GM13977 (cell line): ENCODE results near the gene FZD10.

Experiments used
- DNase-seq: peaks from one replicate; pipeline ENCODE4 v3.0.0; 2012; ENCODE audit warnings: low spot score
- in situ Hi-C: fragments of 300-500 bp; cut with MboI; formaldehyde crosslinking; loops from one replicate; pipeline ENCODE4 v1.12.0; 2022; ENCODE audit warnings: low sequenced_read_pairs, low pct_unique_long_range_greater_than_20kb, mixed read lengths, inconsistent platforms; ENCODE audit not compliant: unreplicated experiment
- TF ChIP-seq, protein P1 (sequence below): IDR thresholded peaks from 2 replicates; pipeline ENCODE4 v1.5.1; 2012; ENCODE audit warnings: mild to moderate bottlenecking, control low read depth; ENCODE audit not compliant: insufficient read depth; ENCODE audit errors: extremely low read depth, missing control alignments

FZD10 gene

DNA sequence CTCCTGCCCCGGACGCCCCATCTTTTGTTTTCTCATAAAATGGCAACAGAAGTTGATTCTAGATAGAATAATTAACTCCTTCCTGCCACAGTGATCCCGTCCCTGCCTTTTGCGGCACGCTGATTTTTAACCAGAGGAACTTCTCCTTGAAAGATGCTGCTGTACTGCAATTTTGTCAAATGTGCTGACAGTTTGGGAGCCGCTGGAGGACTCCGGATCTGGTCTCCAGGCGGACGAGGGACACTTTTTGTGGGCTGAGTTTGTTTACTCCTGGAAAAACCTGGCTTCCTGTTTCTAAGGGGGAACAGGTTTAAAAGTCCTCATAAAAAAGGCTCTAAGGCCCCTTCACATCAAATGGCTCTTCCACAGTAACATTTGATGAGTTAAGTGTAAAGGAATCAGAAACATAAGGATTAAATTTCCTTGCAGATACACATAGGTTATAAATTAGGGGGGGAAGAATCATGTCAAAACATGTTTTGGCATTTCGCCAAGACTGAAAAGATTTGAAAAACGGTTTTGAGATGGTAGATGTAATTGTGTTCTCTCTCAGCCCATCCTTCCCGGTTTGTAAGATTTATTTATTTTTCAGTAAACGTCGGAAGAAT lies 15.5 kb downstream of the FZD10 start:
- TF ChIP-seq, protein P1, sequence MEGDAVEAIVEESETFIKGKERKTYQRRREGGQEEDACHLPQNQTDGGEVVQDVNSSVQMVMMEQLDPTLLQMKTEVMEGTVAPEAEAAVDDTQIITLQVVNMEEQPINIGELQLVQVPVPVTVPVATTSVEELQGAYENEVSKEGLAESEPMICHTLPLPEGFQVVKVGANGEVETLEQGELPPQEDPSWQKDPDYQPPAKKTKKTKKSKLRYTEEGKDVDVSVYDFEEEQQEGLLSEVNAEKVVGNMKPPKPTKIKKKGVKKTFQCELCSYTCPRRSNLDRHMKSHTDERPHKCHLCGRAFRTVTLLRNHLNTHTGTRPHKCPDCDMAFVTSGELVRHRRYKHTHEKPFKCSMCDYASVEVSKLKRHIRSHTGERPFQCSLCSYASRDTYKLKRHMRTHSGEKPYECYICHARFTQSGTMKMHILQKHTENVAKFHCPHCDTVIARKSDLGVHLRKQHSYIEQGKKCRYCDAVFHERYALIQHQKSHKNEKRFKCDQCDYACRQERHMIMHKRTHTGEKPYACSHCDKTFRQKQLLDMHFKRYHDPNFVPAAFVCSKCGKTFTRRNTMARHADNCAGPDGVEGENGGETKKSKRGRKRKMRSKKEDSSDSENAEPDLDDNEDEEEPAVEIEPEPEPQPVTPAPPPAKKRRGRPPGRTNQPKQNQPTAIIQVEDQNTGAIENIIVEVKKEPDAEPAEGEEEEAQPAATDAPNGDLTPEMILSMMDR, result no peak
- in situ Hi-C loops, result no loop called here
- no peak for DNase-seq

DNA sequence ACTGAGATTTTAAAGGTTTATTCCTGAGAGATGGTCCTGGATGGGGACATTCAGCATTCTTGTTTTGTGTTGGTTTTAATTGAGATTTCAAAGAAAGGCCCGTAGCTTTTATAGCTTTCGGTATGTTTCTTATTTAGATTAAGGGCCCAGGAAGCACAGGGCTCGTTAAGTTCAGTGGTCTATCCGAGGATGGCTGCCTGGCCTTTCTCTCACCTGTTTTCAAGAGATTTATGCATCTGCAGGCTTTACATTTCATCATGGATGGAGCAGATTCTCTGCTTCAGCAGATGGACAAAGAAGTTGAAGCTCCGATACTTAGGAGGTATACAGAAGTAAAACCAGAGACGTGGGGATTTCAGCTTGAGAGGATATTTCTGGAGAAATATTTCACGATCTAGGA lies 16.0 kb downstream of the FZD10 start:
- in situ Hi-C loops, result no loop called here
- DNase-seq, result no peak
- TF ChIP-seq, protein P1, result no peak

DNA sequence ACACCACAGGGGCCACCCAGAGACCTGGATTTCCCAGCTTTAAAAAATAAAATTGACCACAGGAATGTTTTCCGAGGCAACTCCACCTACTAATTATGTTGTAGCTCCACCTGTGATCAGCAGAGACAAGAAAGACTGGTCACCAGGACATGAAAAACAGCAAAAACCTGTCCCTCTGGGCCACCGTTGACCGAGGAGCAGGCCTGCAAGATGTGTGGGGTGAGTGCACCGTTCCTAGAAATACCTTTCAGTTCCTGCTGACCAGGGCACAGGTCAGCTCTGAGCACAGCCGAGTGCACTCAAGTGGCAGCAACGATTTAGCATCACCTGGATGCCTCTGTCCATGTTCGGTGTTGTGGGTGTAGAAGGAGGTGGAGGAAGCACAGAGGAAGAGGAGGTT lies 16.9 kb downstream of the FZD10 start:
- TF ChIP-seq, protein P1, result no peak
- in situ Hi-C loops, result no loop called here

DNA sequence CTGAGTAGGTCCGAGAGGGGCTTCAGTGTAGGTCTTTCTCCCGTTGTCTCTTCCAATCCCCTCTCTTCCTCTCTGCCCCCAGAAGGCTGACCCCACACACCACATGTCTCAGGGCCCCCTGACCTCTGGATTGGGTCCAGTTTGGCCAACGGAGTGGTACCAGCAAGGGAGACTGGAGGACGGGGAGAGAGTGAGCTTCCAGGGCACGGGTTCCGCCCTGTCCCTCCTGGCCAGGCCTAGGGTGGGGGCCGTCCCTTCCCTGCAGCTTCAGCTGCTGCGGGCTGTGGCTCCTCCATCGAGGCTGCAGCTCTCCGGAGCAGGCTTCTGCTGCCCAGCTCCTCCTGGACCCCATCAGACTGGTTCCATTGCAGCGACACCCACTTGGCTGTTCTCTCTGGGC lies 17.4 kb downstream of the FZD10 start:
- no peak for DNase-seq
- TF ChIP-seq, protein P1, result no peak
- in situ Hi-C loops, result no loop called here

More for the DNA sequence above, 16.9 kb downstream of the FZD10 start:
- no peak for DNase-seq

DNA sequence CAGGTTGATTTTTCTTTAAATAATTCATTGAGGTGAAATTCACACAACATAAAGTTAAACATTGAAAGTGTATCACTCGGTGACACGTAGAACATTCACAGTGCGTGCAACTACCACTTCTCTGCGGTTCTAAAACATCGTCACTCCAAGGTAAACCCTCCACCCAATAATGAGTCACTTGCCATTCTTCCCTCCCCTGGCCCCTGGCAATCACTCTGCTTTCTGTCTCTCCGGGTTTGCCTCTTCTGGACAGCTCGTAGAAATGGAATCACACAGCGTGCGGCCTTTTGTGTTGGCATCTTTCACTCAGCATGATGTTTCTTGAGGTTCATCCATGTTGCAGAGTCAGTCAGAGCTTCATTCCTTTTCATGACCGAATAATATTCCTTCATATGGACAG lies 18.9 kb downstream of the FZD10 start:
- in situ Hi-C loops, result no loop called here
- no peak for DNase-seq
- TF ChIP-seq, protein P1, result no peak

DNA sequence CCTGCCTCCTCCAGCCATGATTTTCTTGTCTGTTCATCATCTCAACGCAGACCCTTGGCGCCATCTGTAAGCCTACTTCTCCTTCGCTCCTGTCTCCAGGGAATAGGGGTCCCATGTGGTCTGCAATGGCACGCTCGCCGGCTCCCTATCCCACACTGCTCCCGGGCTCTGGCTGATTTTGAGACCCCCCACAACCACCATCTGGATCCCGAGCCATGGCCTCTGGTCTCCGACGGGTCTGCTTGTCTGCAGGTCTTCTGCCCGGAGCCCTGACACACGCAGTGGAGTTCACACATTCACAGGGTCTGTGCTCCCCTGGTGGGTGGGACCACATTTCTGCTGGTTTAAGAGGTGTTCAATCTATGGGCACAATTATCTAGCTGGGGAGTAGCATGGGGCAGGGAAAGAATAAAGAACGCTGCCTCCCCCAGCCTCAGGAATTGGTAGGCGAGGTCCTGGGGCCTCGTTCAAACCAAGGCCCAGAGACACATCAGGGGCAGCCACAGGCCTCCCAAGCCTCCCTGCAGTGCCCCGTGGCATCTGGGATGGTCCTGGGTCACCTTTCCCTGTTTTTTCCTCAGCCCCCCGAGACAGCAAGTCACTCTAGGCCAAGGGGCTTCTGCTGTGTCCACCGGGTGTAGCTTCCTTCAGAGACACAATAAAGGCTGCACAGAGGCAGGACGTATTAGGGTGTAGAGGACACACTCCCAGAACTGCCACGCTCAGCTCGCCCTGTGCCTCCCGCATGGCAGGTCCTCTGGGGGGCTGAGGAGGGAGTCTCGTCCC lies 21.5 kb downstream of the FZD10 start:
- TF ChIP-seq, protein P1, result no peak
- in situ Hi-C loops, result no loop called here
- DNase-seq, result no peak
